A549 (cell line): ENCODE measurements around the gene MTAP.

Experiments used
- E2F6 ChIP-seq: IDR thresholded peaks from 2 replicates; pipeline ENCODE4 v1.6.1; 2012; ENCODE audit warnings: low read depth, borderline replicate concordance
- MYC ChIP-seq: IDR thresholded peaks from 2 replicates; pipeline ENCODE4 v1.6.1; 2012; ENCODE audit warnings: mild to moderate bottlenecking, inconsistent platforms, low read length, improper control_type of control experiment, borderline replicate concordance
- RAD21 ChIP-seq, 2 experiments: fragments of >200 bp in 1 of 2; sonication (Bioruptor Twin) in 1 of 2; formaldehyde crosslinking in 1 of 2; IDR thresholded peaks in 1 of 2; conservative IDR thresholded peaks in 1 of 2; 2 replicates in 1 of 2; 3 replicates in 1 of 2; pipeline ENCODE4 v1.6.1; 2012 to 2018; ENCODE audit warnings: inconsistent platforms in 1 of 2
- TP53 ChIP-seq: fragments of 250-450 bp; sonication (Bioruptor Pico); IDR thresholded peaks from 2 replicates; pipeline ENCODE4 v1.5.0; 2021; ENCODE audit warnings: mild to moderate bottlenecking, moderate library complexity
- TF ChIP-seq, protein P1 (sequence below): fragments of >200 bp; sonication (Bioruptor Twin); formaldehyde crosslinking; IDR thresholded peaks from 3 replicates; pipeline ENCODE4 v1.5.1; 2016
- TF ChIP-seq, protein P2 (sequence below): IDR thresholded peaks from 2 replicates; pipeline ENCODE4 v1.6.1; 2012

DNA sequence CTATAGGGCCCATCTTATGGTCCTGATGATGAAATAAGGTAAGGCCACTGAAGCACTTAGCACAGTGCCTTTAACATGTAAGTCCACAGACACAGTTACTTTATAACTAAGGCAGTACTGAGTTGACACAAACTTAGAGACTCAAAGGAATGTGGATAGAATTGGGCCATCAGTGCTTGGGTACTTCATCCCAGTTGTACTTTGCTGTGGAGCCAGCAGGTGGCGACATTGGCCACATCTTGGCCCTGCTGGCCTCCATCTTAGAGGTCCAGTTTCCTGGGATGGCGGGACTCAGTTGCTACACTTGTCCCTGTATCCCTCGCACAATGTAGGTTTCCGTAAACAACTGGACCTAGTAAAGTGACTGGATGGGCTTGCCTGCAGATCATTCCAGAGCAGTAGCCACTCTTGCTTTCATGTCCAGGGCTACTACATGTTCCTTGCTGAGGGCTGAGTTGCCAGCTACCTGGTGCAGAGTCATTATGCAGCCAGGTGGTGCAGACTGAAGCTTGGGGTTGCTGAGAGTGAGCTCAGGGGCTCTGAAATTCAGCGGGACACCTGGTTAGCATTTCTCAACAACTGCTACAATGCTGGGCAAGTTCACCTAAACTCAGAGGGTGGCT is 10.6 kb downstream of the MTAP start:
- TF ChIP-seq TP53 (no peak), RAD21 (conservative IDR thresholded peaks at IDR 0.05 in 1 of 2, IDR thresholded peaks at IDR 0.05 in 1 of 2) (peak; percentile 90 to 92), E2F6 (no peak), MYC (no peak)
- TF ChIP-seq, protein P1, sequence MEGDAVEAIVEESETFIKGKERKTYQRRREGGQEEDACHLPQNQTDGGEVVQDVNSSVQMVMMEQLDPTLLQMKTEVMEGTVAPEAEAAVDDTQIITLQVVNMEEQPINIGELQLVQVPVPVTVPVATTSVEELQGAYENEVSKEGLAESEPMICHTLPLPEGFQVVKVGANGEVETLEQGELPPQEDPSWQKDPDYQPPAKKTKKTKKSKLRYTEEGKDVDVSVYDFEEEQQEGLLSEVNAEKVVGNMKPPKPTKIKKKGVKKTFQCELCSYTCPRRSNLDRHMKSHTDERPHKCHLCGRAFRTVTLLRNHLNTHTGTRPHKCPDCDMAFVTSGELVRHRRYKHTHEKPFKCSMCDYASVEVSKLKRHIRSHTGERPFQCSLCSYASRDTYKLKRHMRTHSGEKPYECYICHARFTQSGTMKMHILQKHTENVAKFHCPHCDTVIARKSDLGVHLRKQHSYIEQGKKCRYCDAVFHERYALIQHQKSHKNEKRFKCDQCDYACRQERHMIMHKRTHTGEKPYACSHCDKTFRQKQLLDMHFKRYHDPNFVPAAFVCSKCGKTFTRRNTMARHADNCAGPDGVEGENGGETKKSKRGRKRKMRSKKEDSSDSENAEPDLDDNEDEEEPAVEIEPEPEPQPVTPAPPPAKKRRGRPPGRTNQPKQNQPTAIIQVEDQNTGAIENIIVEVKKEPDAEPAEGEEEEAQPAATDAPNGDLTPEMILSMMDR, result peak; percentile 88
- TF ChIP-seq, protein P2, sequence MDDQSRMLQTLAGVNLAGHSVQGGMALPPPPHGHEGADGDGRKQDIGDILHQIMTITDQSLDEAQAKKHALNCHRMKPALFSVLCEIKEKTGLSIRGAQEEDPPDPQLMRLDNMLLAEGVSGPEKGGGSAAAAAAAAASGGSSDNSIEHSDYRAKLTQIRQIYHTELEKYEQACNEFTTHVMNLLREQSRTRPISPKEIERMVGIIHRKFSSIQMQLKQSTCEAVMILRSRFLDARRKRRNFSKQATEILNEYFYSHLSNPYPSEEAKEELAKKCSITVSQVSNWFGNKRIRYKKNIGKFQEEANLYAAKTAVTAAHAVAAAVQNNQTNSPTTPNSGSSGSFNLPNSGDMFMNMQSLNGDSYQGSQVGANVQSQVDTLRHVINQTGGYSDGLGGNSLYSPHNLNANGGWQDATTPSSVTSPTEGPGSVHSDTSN, result no peak
